CD8-positive, alpha-beta memory T cell (primary cell): ENCODE results near the gene RAB3IL1. TPM values are rescaled to one million over a fixed set of nuclear protein-coding genes. Genes with fewer than 3 reads are reported as not detected.

Experiments used
- CTCF ChIA-PET: fragments of 350-600 bp; sonication (Branson Sonifier 250); formaldehyde crosslinking; loops from one replicate; lab custom pipeline; 2021; ENCODE audit warnings: antibody characterized with exemption; lab: Charles Lee
- POLR2A ChIA-PET: fragments of 350-600 bp; sonication (Branson Sonifier 250); formaldehyde crosslinking; loops from one replicate; lab custom pipeline; 2021; ENCODE audit warnings: antibody characterized with exemption; lab: Charles Lee
- DNase-seq, 5 donors: peaks; one replicate each; pipeline versions ENCODE4 v3.0.0 to v3.0.0-alpha.2; 2020 to 2022; ENCODE audit warnings: mixed read lengths in 1 of 5
- H3K27ac ChIP-seq: one replicate; pipeline ENCODE4 v1.7.0; 2013; ENCODE audit warnings: low read depth, mild to moderate bottlenecking, low read length, moderate library complexity
- H3K27me3 ChIP-seq: 2 replicates; pipeline ENCODE4 v1.7.0; 2013; ENCODE audit warnings: low read length, mild to moderate bottlenecking; ENCODE audit not compliant: insufficient read depth, poor library complexity, severe bottlenecking
- H3K36me3 ChIP-seq: 2 replicates; pipeline ENCODE4 v1.7.0; 2013; ENCODE audit warnings: mild to moderate bottlenecking, low read length, moderate library complexity; ENCODE audit not compliant: insufficient read depth
- H3K4me1 ChIP-seq: 2 replicates; pipeline ENCODE4 v1.7.0; 2013; ENCODE audit warnings: mild to moderate bottlenecking, low read length, moderate library complexity; ENCODE audit not compliant: insufficient read depth
- H3K4me3 ChIP-seq: 2 replicates; pipeline ENCODE4 v1.7.0; 2013; ENCODE audit warnings: mild to moderate bottlenecking, low read length
- H3K9me3 ChIP-seq: 2 replicates; pipeline ENCODE4 v1.7.0; 2013; ENCODE audit warnings: mild to moderate bottlenecking, low read length
- H3K27ac Mint-ChIP-seq, 8 donors: one replicate each; pipeline ENCODE4 v1.8.0; 2020 to 2021; ENCODE audit warnings: mixed read lengths in 8 of 8, mild to moderate bottlenecking in 6 of 8, inconsistent platforms in 3 of 8, moderate library complexity in 3 of 8
- H3K27me3 Mint-ChIP-seq, 2 donors: one replicate each; pipeline ENCODE4 v1.8.0; 2020 to 2021; ENCODE audit warnings: mixed read lengths in 2 of 2, mild to moderate bottlenecking in 1 of 2, moderate library complexity in 1 of 2
- H3K36me3 Mint-ChIP-seq, 3 donors: one replicate each; pipeline ENCODE4 v1.8.0; 2020 to 2021; ENCODE audit warnings: mixed read lengths in 3 of 3, inconsistent platforms in 1 of 3, mild to moderate bottlenecking in 1 of 3
- H3K4me1 Mint-ChIP-seq, 3 donors: one replicate each; pipeline ENCODE4 v1.8.0; 2020 to 2021; ENCODE audit warnings: mixed read lengths in 3 of 3, inconsistent platforms in 1 of 3, mild to moderate bottlenecking in 1 of 3
- H3K4me3 Mint-ChIP-seq, 7 donors: one replicate each; pipeline ENCODE4 v1.8.0; 2020 to 2021; ENCODE audit warnings: mixed read lengths in 7 of 7, mild to moderate bottlenecking in 6 of 7, moderate library complexity in 4 of 7, inconsistent platforms in 2 of 7
- H3K9me3 Mint-ChIP-seq, 5 donors: one replicate each; pipeline ENCODE4 v1.8.0; 2020 to 2022; ENCODE audit warnings: mixed read lengths in 5 of 5, mild to moderate bottlenecking in 3 of 5, moderate library complexity in 2 of 5, inconsistent platforms in 1 of 5
- polyA plus RNA-seq: library from polyadenylated mRNA; unstranded; fragments of 300-500 nt; fragmentation: Illumina TruSeq; gene quantifications from one replicate; pipeline ENCODE4 v1.2.3, GENCODE V29; 2021
- total RNA-seq, 2 experiments: library from RNA; stranded (reverse); gene quantifications; one replicate each; pipeline ENCODE4 v1.2.3, GENCODE V29; 2021

The RAB3IL1 gene
- total and polyA plus RNA-seq, 3 experiments from 2014 or later = 0.28 to 0.53 TPM; not detected in 1

GRCh38 chr11:61897387-61898246, 19.7 kb downstream of the RAB3IL1 start:
- ChIA-PET CTCF (interaction anchor here (0.6 to 10.8 kb wide), 32 partner anchors 9 to 273 kb away, joined by 3 to 232 read pairs (median 5); partner anchors contain the start of gene FTH1), POLR2A (interaction anchor here (1.0 kb wide), 1 partner anchor 185 kb away, joined by 3 read pairs; no protein-coding TSS in a partner anchor)
- H3K4me1 ChIP-seq = no peaks in the 10 kb centered on the region
- Mint-ChIP-seq H3K9me3 (no peaks in the 10 kb centered on the region), H3K4me1 (peaks cover 5 to 14% (median 6%) of the 10 kb centered on the region in 3 donors), H3K27me3 (peaks cover 0 to 1% of the 10 kb centered on the region in 2 donors), H3K27ac (no peak overlapping the region), H3K36me3 (no peaks in the 10 kb centered on the region), H3K4me3 (no peak overlapping the region)
- H3K4me3 ChIP-seq = no peak overlapping the region
- H3K9me3 ChIP-seq = no peaks in the 10 kb centered on the region
- H3K27me3 ChIP-seq = no peaks in the 10 kb centered on the region
- DNase-seq = peak; percentile 60 to 80 (median 63)
- H3K36me3 ChIP-seq = no peaks in the 10 kb centered on the region
- no peak overlapping the region for H3K27ac ChIP-seq

- Histone ChIP-seq H3K4me3 (no peak overlapping the region), H3K4me1 (no peaks in the 10 kb centered on the region), H3K36me3 (no peaks in the 10 kb centered on the region), H3K27ac (no peak overlapping the region), H3K27me3 (no peaks in the 10 kb centered on the region), H3K9me3 (no peaks in the 10 kb centered on the region)
- peak overlapping the region in 1 of 7 donors; percentile 55 for H3K4me3 Mint-ChIP-seq
- no peaks in the 10 kb centered on the region for H3K36me3 Mint-ChIP-seq
- peaks cover 0 to 1% of the 10 kb centered on the region in 2 donors for H3K27me3 Mint-ChIP-seq
- DNase-seq = no peak
- H3K9me3 Mint-ChIP-seq = no peaks in the 10 kb centered on the region
- peak overlapping the region in 3 of 8 donors; percentile 5 to 24 (median 19) for H3K27ac Mint-ChIP-seq
- H3K4me1 Mint-ChIP-seq = peaks cover 5 to 17% (median 8%) of the 10 kb centered on the region in 3 donors
- ChIA-PET POLR2A (no interaction called here), CTCF (interaction anchor here (0.6 to 10.8 kb wide), 9 partner anchors 26 to 211 kb away, joined by 3 to 232 read pairs (median 5); no protein-coding TSS in a partner anchor)
Measured at GRCh38 chr11:61896665-61897386, 20.5 kb downstream of the RAB3IL1 start.

- DNase-seq = no peak
- H3K27me3 Mint-ChIP-seq = peaks cover 0 to 1% of the 10 kb centered on the region in 2 donors
- H3K27me3 ChIP-seq = no peaks in the 10 kb centered on the region
- H3K4me3 ChIP-seq = no peak overlapping the region
- peaks cover 9 to 20% (median 10%) of the 10 kb centered on the region in 3 donors for H3K4me1 Mint-ChIP-seq
- no peak overlapping the region for H3K27ac ChIP-seq
- H3K36me3 ChIP-seq = no peaks in the 10 kb centered on the region
- H3K9me3 ChIP-seq = no peaks in the 10 kb centered on the region
- ChIA-PET POLR2A (no interaction called here), CTCF (interaction anchor here (0.8 to 10.8 kb wide), 4 partner anchors 25 to 212 kb away, joined by 3 to 232 read pairs (median 47); no protein-coding TSS in a partner anchor)
- no peaks in the 10 kb centered on the region for H3K9me3 Mint-ChIP-seq
- no peak overlapping the region for H3K4me3 Mint-ChIP-seq
- H3K4me1 ChIP-seq = peaks cover 2% of the 10 kb centered on the region
- H3K36me3 Mint-ChIP-seq = no peaks in the 10 kb centered on the region
- peak overlapping the region in 1 of 8 donors; percentile 3 for H3K27ac Mint-ChIP-seq
Measured at GRCh38 chr11:61895718-61896059, 21.7 kb downstream of the RAB3IL1 start.

GRCh38 chr11:61895046-61895717, 22.2 kb downstream of the RAB3IL1 start:
- no peak overlapping the region for H3K4me3 Mint-ChIP-seq
- H3K27ac Mint-ChIP-seq = peak overlapping the region in 2 of 8 donors; percentile 3 to 17
- DNase-seq = no peak
- H3K4me1 ChIP-seq = peaks cover 7% of the 10 kb centered on the region
- no peaks in the 10 kb centered on the region for H3K36me3 Mint-ChIP-seq
- H3K9me3 ChIP-seq = no peaks in the 10 kb centered on the region
- no peaks in the 10 kb centered on the region for H3K27me3 ChIP-seq
- peaks cover 9 to 22% (median 10%) of the 10 kb centered on the region in 3 donors for H3K4me1 Mint-ChIP-seq
- ChIA-PET POLR2A (no interaction called here), CTCF (interaction anchor here (1.4 to 10.8 kb wide), 2 partner anchors 25 to 188 kb away, joined by 3 to 232 read pairs; no protein-coding TSS in a partner anchor)
- H3K27me3 Mint-ChIP-seq = peaks cover 0 to 1% of the 10 kb centered on the region in 2 donors
- H3K27ac ChIP-seq = no peak overlapping the region
- no peaks in the 10 kb centered on the region for H3K36me3 ChIP-seq
- H3K9me3 Mint-ChIP-seq = no peaks in the 10 kb centered on the region
- H3K4me3 ChIP-seq = no peak overlapping the region

GRCh38 chr11:61893981-61894380, 23.4 kb downstream of the RAB3IL1 start:
- peak overlapping the region in 4 of 8 donors; percentile 10 to 79 (median 51) for H3K27ac Mint-ChIP-seq
- H3K4me1 Mint-ChIP-seq = peaks cover 4 to 17% (median 5%) of the 10 kb centered on the region in 3 donors
- H3K27me3 Mint-ChIP-seq = peaks cover 0 to 1% of the 10 kb centered on the region in 2 donors
- Histone ChIP-seq H3K27ac (no peak overlapping the region), H3K27me3 (no peaks in the 10 kb centered on the region), H3K4me1 (peaks cover 12% of the 10 kb centered on the region), H3K9me3 (no peaks in the 10 kb centered on the region), H3K36me3 (no peaks in the 10 kb centered on the region), H3K4me3 (no peak overlapping the region)
- ChIA-PET POLR2A (no interaction called here), CTCF (interaction anchor here (1.0 to 2.9 kb wide), 2 partner anchors 97 to 188 kb away, joined by 3 to 18 read pairs; no protein-coding TSS in a partner anchor)
- no peak for DNase-seq
- peak overlapping the region in 2 of 7 donors; percentile 30 to 63 for H3K4me3 Mint-ChIP-seq
- H3K9me3 Mint-ChIP-seq = no peaks in the 10 kb centered on the region
- H3K36me3 Mint-ChIP-seq = no peaks in the 10 kb centered on the region

GRCh38 chr11:61892085-61892370, 25.3 kb downstream of the RAB3IL1 start:
- Mint-ChIP-seq H3K27ac (peak overlapping the region in 5 of 8 donors; percentile 24 to 88 (median 76)), H3K36me3 (no peaks in the 10 kb centered on the region), H3K9me3 (no peaks in the 10 kb centered on the region), H3K4me3 (peak overlapping the region; percentile 73 to 91 (median 81)), H3K4me1 (peaks cover 4 to 11% (median 4%) of the 10 kb centered on the region in 3 donors), H3K27me3 (no peaks in the 10 kb centered on the region)
- peak overlapping the region; percentile 39 for H3K4me3 ChIP-seq
- ChIA-PET POLR2A (interaction anchor here (1.5 kb wide), 1 partner anchor 76 kb away, joined by 3 read pairs; no protein-coding TSS in a partner anchor), CTCF (interaction anchor here (1.3 to 2.9 kb wide), 3 partner anchors 56 to 216 kb away, joined by 3 to 18 read pairs (median 3); no protein-coding TSS in a partner anchor)
- peaks cover 12% of the 10 kb centered on the region for H3K4me1 ChIP-seq
- no peaks in the 10 kb centered on the region for H3K9me3 ChIP-seq
- no peaks in the 10 kb centered on the region for H3K27me3 ChIP-seq
- no peak for DNase-seq
- no peak overlapping the region for H3K27ac ChIP-seq
- H3K36me3 ChIP-seq = no peaks in the 10 kb centered on the region

GRCh38 chr11:61891331-61892084, 25.9 kb downstream of the RAB3IL1 start, which contains the start of gene FADS3:
Gene FADS3 (minus strand): TSS chr11:61891545. CDS start chr11:61891381, 164 bp downstream.
- ChIA-PET POLR2A (interaction anchor here (1.5 kb wide), 1 partner anchor 77 kb away, joined by 3 read pairs; no protein-coding TSS in a partner anchor), CTCF (interaction anchor here (1.2 to 3.1 kb wide), 5 partner anchors 7 to 217 kb away, joined by 3 to 18 read pairs (median 5); no protein-coding TSS in a partner anchor)
- no peaks in the 10 kb centered on the region for H3K27me3 ChIP-seq
- peak within 1 kb of the TSS; percentile 50 to 90 (median 80) for H3K27ac Mint-ChIP-seq
- no peaks in the 10 kb centered on the region for H3K36me3 ChIP-seq
- peak within 1 kb of the TSS; percentile 72 for H3K4me3 ChIP-seq
- peaks cover 4 to 11% (median 4%) of the 10 kb centered on the region in 3 donors for H3K4me1 Mint-ChIP-seq
- peak within 1 kb of the TSS; percentile 78 to 91 (median 84) for H3K4me3 Mint-ChIP-seq
- H3K36me3 Mint-ChIP-seq = no peaks in the 10 kb centered on the region
- H3K9me3 ChIP-seq = no peaks in the 10 kb centered on the region
- DNase-seq = peak; percentile 67 to 78 (median 70)
- H3K27ac ChIP-seq = peak within 1 kb of the TSS; percentile 61
- H3K9me3 Mint-ChIP-seq = no peaks in the 10 kb centered on the region
- peaks cover 12% of the 10 kb centered on the region for H3K4me1 ChIP-seq
- no peaks in the 10 kb centered on the region for H3K27me3 Mint-ChIP-seq
